ENCODE data around the gene LPP. TPM values are rescaled to one million over a fixed set of nuclear protein-coding genes. Genes with fewer than 3 reads are reported as not detected.
A peak's percentile ranks its signal among the peaks of the same experiment; 100 is the strongest.

Gene LPP
- total RNA-seq, 4 donors from 2014 or later = 1,872 to 3,079 (median 2,300) TPM

GRCh38 chr3:188169830-188170455, 16.0 kb downstream of the LPP start:
- no peak for DNase-seq (ENCODE audit: extremely low spot score)

GRCh38 chr3:188170461-188171459, 16.8 kb downstream of the LPP start:
- no peak for DNase-seq (ENCODE audit: extremely low spot score)
- no peak for TF ChIP-seq POLR2A (IDR thresholded peaks at IDR 0.05; ENCODE audit: low read depth)
- TF ChIP-seq POLR2AphosphoS5 (IDR thresholded peaks at IDR 0.05) = no peak
- no peak for TF ChIP-seq CTCF (IDR thresholded peaks at IDR 0.05)
- TF ChIP-seq EP300 (IDR thresholded peaks at IDR 0.05) = no peak
- H3K4me1 ChIP-seq = peaks cover 46 to 98% (median 87%) of the 10 kb centered on the region in 4 donors
- no peaks in the 10 kb centered on the region for H3K36me3 ChIP-seq
- 85% methylated on average over 8 of the region's 8 CpGs for WGBS
- H3K9me3 ChIP-seq = no peaks in the 10 kb centered on the region
- intact Hi-C loops (cut with DNase I) = no loop called here
- H3K27ac ChIP-seq (replicated peaks in 1 of 4) = peak overlapping the region; percentile 86 to 99 (median 99)
- no peaks in the 10 kb centered on the region for H3K27me3 ChIP-seq
- H3K4me3 ChIP-seq = no peak overlapping the region

More at GRCh38 chr3:188169830-188170455, 16.0 kb downstream of the LPP start:
- no peaks in the 10 kb centered on the region for H3K9me3 ChIP-seq
- intact Hi-C loops (cut with DNase I) = no loop called here
- no peak overlapping the region for H3K4me3 ChIP-seq
- peaks cover 46 to 98% (median 87%) of the 10 kb centered on the region in 4 donors for H3K4me1 ChIP-seq
- 54% methylated on average over 10 of the region's 10 CpGs for WGBS
- no peaks in the 10 kb centered on the region for H3K36me3 ChIP-seq
- H3K27ac ChIP-seq (replicated peaks in 1 of 4) = peak overlapping the region; percentile 86 to 99 (median 99)
- TF ChIP-seq EP300 (IDR thresholded peaks at IDR 0.05) (no peak), POLR2AphosphoS5 (IDR thresholded peaks at IDR 0.05) (peak in 1 of 2 donors; percentile 40)
- H3K27me3 ChIP-seq = no peaks in the 10 kb centered on the region

- Histone ChIP-seq H3K27me3 (no peaks in the 10 kb centered on the region), H3K4me3 (no peak overlapping the region), H3K36me3 (no peaks in the 10 kb centered on the region), H3K9me3 (no peaks in the 10 kb centered on the region), H3K4me1 (peaks cover 47 to 98% (median 93%) of the 10 kb centered on the region in 4 donors), H3K27ac (replicated peaks in 1 of 4) (peak overlapping the region; percentile 86 to 99 (median 99))
- no peak for TF ChIP-seq POLR2AphosphoS5 (IDR thresholded peaks at IDR 0.05)
- no peak for TF ChIP-seq EP300 (IDR thresholded peaks at IDR 0.05)
- TF ChIP-seq CTCF (IDR thresholded peaks at IDR 0.05) = no peak
- TF ChIP-seq POLR2A (IDR thresholded peaks at IDR 0.05; ENCODE audit: low read depth) = no peak
- intact Hi-C loops (cut with DNase I) = no loop called here
- WGBS = 83% methylated on average over 5 of the region's 5 CpGs
- DNase-seq (ENCODE audit: extremely low spot score) = no peak
Observed at GRCh38 chr3:188171682-188172467, 17.9 kb downstream of the LPP start.

- peaks cover 66 to 98% (median 94%) of the 10 kb centered on the region in 4 donors for H3K4me1 ChIP-seq
- intact Hi-C loops (cut with DNase I) = no loop called here
- no peak for TF ChIP-seq CTCF (IDR thresholded peaks at IDR 0.05)
- no peak for TF ChIP-seq EP300 (IDR thresholded peaks at IDR 0.05)
- no peak for TF ChIP-seq POLR2A (IDR thresholded peaks at IDR 0.05; ENCODE audit: low read depth)
- TF ChIP-seq POLR2AphosphoS5 (IDR thresholded peaks at IDR 0.05) = no peak
- DNase-seq (ENCODE audit: extremely low spot score) = no peak
- H3K27ac ChIP-seq (replicated peaks in 1 of 4) = peak overlapping the region; percentile 86 to 99 (median 99)
- 71% methylated on average over 9 of the region's 9 CpGs for WGBS
- no peaks in the 10 kb centered on the region for H3K9me3 ChIP-seq
- H3K36me3 ChIP-seq = peaks cover 0 to 5% (median 0%) of the 10 kb centered on the region in 4 donors
- no peak overlapping the region for H3K4me3 ChIP-seq
- no peaks in the 10 kb centered on the region for H3K27me3 ChIP-seq
Observed at GRCh38 chr3:188174317-188175044, 20.5 kb downstream of the LPP start.
